Activated CD4-positive, CD25-positive, alpha-beta regulatory T cell treated with anti-CD3 and anti-CD28 coated beads, Interleukin-2, amount 50 U/mL, for 16 hours (primary cell): ENCODE measurements around the gene VAPA.

Experiments
- DNase-seq: peaks from one replicate; pipeline ENCODE4 v3.0.0-alpha.2; 2020; ENCODE audit warnings: low read depth, low spot score

The VAPA gene, protein sequence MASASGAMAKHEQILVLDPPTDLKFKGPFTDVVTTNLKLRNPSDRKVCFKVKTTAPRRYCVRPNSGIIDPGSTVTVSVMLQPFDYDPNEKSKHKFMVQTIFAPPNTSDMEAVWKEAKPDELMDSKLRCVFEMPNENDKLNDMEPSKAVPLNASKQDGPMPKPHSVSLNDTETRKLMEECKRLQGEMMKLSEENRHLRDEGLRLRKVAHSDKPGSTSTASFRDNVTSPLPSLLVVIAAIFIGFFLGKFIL

DNA sequence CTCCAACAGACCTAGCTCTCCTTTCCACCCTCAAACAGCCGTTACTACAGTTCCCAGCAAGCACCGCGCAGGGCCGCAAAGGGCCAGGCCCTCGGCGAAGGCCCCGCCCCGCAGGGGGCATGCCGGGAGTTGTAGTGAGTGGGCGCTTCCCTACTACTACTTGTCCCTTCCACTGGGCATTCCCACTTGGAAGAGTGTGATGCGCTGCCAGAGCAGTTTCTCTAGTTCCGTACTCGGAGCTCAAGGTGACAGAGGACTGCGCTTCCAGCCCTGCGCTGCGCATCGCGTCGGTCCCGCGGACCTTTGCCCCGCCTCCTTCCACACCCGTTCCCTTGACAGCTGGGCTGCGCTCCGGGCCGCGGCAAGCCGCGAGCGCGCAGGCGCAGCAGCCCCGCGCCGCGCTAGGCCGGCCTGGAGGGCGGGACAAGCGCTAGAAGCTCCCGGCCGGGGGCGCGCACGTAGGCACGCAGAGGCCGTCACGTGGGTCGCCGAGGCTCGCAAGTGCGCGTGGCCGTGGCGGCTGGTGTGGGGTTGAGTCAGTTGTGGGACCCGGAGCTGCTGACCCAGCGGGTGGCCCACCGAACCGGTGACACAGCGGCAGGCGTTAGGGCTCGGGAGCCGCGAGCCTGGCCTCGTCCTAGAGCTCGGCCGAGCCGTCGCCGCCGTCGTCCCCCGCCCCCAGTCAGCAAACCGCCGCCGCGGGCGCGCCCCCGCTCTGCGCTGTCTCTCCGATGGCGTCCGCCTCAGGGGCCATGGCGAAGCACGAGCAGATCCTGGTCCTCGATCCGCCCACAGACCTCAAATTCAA, at the start of gene VAPA:
VAPA (plus strand) TSS at position 491 of the 808 bp plus-strand sequence; CDS start at position 732, 241 bp downstream.
- peak; percentile 92 for DNase-seq

DNA sequence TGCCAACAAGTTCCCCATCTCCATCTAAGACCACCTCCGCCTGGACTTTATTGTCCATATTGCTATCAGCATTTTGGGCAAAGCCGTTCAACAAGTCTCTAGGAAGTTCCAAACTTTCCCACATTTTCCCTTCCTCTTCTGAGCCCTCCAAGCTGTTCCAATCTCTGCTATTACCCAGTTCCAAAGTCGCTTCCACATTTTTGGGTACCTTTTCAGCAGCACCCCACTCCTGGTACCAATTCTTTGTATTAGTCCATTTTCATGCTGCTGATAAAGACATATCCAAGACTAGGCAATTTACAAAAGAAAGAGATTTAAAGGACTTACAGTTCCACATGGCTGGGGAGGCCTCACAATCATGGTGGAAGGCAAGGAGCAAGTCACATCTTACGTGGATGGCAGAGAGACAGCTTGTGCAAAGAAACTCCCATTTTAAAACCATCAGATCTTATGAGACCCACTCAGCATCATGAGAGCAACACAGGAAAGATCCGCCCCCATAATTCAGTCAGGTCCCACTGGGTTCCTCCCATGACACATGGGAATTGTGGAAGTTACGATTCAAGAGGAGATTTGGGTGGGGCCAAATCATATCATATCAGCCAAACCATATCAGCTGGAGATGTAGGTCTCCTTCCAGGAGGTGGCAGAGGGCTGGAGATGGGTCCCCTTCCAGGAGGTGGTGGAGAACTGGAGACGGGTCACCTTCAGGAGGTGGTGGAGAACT, 47.9 kb upstream of the VAPA start:
- no peak for DNase-seq

DNA sequence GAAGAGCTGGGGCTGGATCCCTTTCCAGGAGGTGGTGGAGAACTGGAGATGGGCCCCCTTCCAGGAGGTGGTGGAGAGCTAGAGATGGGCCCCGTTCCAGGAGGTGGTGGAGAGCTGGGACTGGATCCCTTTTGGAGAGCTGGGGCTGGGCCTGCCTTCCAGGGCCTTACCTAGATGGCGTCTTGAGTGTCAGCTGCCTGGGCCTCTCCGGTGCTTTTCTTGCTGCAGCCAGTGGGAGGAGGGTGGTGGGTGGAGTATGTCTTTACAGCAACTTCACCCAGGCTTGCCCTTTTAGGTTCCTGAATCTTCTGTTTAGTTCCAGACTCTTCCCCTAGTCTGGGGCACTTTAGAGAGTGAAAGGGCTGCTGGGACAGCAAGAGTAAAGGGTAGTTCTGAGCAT, 47.2 kb upstream of the VAPA start:
- no peak for DNase-seq

DNA sequence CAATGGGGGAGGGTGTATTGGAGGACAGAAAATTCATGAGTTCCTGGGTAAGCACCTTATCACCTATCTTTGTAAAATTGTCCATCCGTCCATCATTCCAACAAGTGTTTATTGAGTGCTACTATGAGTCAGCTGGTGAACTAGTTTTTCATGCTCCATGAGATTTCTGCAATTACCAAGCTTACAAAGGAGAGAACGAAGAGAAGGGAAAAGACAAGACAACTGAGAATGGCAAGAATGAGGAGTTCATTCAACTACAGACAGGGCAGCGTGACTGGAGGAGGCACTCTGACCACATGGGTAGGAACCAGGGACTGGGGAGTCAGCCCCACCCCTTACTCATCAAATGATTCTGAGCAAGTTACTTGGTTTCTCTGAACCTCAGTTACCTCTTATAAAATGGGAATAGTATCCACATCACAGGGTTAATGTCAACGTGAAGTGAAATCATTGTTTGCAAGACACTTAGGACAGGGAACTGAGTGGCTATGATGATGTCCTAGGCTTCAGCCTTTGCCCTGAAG, 46.7 kb upstream of the VAPA start:
- DNase-seq = no peak

DNA sequence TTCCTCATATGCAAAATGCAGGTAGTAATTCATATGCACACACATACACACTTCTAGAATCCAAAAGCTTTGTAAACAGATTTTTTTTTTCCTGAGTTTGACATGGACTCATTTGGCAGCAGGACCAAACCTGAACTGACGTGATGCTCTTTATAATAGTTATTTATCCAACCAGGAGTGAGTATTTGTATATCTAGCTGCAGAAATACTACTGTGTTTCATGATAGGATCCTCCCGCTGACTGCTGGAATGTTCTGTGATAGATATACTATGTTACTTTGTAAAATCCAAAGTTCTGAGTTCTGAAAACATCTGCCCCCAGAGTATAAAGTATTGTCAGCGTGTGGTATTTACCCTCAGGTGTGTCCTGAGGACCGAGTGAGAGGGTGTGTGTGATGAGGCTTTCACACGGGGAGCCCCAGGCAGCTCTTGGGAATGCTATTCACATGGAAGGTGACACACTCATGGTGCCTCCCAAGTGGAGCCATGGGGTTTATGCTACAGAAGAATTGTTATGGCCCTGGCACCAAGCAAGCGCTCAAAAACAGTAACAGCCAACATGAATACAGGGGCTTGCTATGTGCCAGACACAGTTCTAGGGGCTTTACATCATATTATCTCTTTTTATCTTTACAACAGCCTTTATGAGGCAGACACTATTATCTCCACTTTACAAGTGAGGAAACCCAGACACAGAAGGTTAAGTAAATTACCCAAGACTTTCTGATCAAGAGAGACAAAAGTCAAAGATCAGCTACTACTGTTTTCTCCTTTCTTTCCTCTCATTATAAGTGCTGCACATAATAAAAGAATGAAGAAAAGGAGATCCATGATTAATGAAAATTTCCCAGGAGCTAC, 44.7 kb upstream of the VAPA start:
- DNase-seq = no peak

DNA sequence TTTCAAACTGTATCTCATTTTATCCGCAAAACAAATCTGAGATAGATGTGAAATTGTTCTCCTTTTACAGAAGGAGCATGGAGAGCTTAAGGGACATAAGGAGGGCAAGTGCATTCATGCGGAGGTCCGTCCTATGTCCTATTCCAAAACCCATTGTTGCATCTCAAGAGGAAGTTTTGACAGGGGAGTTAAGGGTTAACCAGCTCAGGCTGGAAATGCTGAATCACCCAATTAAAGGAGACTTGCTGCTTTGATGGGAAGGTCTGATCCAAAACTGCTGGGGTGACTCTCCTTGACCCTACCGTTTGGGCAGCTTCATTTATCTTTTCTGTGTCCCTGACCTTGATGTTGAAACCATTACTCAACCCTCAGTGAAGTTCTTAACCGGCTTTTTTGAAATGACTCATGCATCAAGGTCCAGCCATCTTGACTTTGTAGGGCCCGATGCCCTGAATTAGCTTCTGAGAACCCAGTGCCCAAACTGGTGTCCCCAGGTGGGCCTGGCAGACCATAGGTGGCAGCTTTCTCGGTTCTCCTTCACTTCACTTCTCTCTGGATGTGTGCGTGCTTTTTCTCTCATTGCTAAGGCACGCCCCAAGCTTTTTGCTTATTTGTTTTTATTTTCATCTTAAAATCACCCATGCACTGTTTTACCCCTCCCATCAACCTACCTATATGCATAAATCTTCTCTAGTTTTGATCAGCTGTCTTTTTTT, 43.9 kb upstream of the VAPA start:
- DNase-seq = no peak

DNA sequence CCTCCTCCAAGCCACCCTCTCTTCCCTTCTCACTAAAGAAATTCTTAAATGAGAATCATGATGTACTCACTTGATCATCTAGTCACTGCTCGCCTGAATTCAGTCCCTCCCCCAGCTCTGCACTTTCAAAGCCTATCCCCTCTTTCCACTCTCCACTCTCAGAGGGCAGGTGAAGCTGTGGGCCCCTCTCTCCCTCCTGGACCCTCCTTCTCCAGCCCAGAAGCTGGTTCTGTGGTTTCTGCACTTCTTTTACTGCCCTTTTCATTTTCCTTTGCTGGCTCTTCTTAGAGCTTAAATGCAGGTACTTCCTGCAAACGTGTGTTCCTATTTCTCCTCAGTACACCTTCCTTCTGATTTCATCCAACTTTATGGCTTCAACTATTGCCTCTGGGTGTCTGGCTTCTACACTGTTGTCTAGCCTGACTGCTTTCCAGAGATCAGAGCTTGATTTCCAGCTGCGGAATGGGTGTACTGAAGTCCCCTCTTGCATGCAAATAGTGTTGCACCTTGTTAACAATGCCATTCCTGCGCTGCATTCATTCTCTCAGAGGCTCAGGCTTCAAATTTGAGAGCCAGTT, 43.3 kb upstream of the VAPA start:
- no peak for DNase-seq

DNA sequence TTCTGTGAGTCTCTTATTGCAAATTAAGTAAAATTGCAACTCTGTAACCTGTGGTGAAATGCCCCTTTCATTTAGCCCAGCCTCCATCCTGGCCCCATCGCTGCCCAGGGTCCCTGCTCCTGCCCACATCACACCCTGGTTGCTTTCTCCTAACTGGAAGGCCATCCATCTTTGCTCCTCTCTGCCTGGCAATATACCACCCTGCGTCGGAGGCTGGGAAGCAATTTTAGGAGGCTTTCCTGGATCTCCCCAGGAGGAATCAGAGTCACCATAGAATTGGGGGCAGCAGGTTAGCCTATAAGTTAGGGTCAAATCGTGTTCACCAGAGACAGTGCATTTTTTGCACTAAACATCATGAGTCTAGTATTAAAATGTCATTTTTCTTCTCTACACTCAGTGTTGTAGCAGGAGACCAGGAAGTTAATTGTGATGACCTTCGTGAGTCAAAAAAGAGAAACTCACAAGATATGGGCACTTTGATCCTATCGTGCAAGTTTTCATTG, 42.5 kb upstream of the VAPA start:
- DNase-seq = no peak

DNA sequence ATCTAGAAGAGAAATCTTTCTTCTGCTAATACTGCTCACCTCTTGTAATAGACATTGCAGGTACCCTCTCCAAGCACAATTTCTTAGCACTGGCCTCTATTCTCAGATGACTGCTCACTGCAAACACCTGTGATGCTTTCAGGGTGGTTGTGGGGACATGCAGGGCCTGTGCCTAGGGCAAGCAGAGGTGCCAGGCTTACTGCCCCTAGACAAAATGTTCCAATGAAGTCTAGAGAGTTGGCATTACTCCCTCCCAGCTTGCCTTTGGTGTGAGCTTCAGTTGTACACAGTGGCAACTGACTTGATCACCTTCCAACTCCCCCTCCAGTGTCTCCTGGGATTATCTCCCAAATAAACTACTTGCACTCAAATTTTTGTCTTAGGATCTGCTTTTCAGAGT, 41.0 kb upstream of the VAPA start:
- DNase-seq = no peak

DNA sequence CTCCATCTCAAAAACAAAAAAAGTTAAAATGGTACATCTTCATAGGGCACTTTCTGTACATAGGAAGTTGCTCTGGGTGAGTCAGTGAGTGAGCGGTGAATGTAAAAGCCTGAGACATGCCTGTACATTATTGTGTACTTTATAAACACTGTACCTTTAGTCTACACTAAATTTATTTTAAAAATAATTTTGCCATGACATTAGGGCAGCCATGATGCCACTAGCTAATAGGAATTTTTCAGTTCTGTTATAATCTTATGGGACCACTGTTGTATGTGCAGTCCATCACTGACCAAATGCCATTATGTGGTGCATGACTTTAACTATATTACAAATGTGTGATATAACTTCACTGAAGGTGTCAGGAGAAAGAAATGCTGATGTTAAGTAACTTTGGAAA, 39.1 kb upstream of the VAPA start:
- no peak for DNase-seq

DNA sequence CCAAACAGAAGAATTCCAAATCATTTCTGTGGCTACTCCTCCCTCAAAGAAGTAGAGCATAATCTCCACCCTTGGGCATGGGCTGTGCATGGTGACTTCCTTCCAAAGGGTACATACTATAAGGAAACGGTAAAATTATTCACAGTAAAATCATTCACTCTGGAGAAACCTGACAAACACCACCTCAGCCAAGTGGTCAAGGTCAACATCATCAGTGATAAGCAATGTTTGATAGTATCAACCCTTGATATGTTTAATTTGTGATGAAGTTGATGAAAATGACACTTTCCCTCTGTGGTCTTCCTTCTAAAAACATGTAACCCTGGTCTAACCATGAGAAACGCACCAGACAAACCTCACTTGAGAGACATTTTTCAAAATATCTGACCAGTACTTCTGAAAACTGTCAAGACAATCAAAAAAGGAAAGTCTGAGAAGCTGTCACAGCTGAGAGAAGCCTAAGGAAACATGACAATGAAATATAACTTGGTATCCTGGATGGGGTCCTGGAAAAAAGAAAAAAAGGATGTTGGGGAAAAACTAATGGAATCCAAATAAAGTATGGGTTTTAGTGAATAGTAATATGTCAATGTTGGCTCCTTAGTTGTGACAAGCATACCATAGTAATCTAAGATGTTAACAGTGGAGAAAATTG, 37.5 kb upstream of the VAPA start:
- no peak for DNase-seq

DNA sequence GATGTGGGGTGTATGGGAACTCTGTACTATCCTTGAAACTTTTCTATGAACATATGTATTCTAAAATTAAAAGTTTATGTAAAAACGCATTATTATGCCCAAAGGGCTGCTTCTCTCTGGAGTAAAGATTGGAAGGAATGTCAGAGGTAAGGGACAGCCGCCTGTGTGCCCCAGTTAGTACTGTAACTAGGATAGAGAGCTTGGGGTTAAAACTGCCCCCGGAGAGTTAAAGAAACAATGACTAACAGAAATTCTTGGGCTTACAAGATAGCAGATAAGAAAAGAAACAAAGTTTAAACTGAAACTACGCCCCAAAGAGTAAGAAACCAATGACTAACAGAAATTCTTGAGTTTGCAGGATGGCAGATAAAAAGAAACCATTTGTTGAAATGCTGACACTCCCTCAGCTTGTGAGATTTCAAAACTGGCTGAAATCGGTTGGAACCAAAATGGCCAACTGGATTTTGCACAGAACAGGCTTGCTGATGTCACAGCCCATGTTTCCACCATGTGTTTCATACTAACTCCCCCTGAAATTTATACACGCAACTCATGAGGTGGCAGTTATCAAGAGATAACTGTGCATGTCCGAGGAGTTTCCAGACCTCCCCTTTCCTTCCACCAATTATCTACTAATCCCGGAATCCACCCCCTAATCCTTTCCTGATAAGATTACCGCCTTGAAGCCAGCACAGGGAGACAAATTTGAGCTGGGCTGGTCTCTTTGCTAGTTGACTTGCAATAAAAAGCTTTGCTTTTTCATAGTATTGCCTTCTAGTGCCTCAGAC, 36.8 kb upstream of the VAPA start:
- no peak for DNase-seq

DNA sequence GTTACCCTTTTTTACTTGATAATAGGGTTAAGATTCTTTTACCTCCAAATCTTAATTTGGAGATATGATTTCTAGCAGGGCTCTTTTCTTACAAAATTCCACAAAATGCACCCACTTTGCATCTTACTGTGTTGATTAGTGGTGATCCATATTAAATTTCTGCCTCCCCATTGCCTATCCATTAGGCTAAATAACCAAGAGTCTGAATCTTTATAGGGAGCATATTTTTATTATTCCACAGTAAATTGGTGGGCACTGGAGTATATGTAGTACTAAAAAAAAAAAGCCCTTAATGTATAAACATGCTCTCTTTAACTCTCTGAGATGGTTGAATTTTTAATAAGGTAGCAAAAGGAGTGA, 36.2 kb upstream of the VAPA start:
- DNase-seq = no peak

DNA sequence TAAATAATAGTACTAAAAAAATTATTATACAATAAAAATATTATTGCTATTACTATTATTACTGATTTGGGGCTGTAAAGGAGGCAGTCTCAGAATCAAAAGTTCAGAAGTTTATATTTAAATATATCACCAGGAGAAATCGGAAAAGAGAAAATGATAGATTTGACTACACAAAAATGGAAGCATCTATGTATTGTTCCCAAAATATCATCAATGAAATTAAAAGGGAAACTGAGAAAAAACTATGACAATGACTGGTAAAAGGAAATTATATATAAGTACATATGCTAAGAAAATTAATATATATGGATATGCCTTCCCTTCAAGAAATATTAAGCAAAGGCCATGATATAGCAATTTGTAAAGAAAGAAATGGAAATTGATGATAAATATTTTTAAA, 35.7 kb upstream of the VAPA start:
- no peak for DNase-seq

DNA sequence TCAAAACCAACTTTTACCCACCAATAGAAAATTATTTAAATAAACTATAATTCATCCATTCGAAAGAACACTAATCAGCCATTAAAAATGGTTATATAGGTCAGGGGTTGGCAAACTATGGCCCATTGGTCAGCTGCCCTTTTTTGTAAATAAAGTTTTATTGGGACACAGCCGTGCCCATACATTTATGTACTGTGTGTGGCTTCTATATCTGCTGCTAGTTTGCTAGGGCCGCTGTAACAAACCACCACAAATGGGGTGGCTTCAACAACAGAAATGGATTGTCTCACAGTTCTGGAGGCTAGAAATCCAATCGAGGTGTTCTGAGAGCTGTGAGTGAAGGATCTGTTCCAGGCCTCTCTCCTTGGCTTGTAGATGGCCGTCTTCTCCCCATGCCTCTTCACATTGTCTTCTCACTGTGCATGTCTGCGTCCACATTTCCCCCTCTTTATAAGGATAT, 35.0 kb upstream of the VAPA start:
- no peak for DNase-seq

DNA sequence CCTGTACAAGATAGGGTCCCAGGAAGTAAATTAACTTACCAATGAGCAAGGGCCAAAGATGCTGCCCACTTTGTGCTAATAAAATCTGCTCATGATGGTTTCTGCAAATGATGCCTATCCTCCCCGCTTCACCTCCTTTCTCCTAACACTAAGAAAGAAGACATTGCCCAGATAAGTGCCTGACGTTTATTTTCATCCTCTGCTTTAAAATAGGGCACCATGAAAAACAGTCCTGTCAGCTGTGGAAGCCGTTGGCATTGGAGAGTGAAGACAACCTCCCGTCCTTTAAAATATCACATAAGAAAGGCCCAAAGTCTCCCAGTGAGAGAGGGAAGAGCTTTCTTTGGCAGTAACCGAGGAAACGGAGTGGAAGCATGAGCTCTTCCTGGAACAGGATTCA, 29.7 kb upstream of the VAPA start:
- no peak for DNase-seq

DNA sequence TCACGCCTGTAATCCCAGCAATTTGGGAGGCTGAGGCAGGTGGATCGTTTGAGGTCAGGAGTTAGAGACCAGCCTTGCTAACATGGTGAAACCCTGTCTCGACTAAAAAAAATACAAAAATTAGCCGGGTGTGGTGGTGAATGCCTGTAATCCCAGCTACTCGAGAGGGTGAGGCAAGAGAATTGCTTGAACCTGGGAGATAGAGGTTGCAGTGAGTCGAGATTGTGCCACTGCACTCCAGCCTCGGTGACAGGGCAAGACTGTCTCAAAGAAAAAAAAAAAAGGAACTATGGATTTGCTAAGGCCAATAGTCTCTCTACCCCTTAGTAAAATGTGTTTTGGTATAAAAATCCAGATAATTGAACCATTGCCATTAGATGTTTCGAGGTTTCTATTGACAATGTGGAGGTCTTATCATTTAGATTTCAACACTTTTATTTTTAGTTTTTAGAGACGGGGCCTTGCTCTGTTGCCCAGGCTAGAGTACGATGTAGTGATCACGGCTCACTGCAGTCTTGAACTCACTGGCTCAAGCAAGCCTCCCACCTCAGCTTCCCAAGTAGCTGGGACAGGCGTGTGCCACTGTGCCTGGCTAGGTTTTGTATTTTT, 29.2 kb upstream of the VAPA start:
- no peak for DNase-seq
